ENCODE results near the gene PRUNE2. TPM values are rescaled to one million over a fixed set of nuclear protein-coding genes. Genes with fewer than 3 reads are reported as not detected.

PRUNE2 gene
- polyA plus RNA-seq, 1 donor (not counting 4 experiments of a cell fraction or from before 2014, with no cell fraction given) = 0.41 TPM

- Histone ChIP-seq H3K9me1 (ENCODE audit: control insufficient read depth, extremely low read depth, insufficient read depth, low read length) (no peaks in the 10 kb centered on the region), H3K79me2 (ENCODE audit: control insufficient read depth, insufficient read depth, low read length) (no peaks in the 10 kb centered on the region), H3K4me2 (ENCODE audit: control insufficient read depth, extremely low read depth, insufficient read depth, low read depth, low read length) (no peak overlapping the region), H3K9me3 (ENCODE audit: control insufficient read depth, low read depth, low read length) (no peaks in the 10 kb centered on the region), H3K4me1 (ENCODE audit: control insufficient read depth, extremely low read depth, insufficient read depth, low read length) (no peaks in the 10 kb centered on the region), H2AFZ (ENCODE audit: control insufficient read depth, low read length) (no peak overlapping the region), H3K4me3 (ENCODE audit: control insufficient read depth in 2 of 3, extremely low read depth in 1 of 3, insufficient read depth in 2 of 3, low read depth in 1 of 3, low read length in 3 of 3) (no peak overlapping the region), H3K36me3 (ENCODE audit: control insufficient read depth in 2 of 2, extremely low read depth in 1 of 2, insufficient read depth in 2 of 2, low read length in 2 of 2) (no peaks in the 10 kb centered on the region), H3K27ac (ENCODE audit: control insufficient read depth, insufficient read depth, low read length) (no peak overlapping the region), H4K20me1 (ENCODE audit: control insufficient read depth, extremely low read depth, insufficient read depth, low read length) (no peaks in the 10 kb centered on the region), H3K9ac (ENCODE audit: control insufficient read depth, extremely low read depth, insufficient read depth, low read length) (no peak overlapping the region), H3K27me3 (ENCODE audit: control insufficient read depth, extremely low read depth, insufficient read depth, low read length) (no peaks in the 10 kb centered on the region)
- DNase-seq (ENCODE audit: low read depth, low spot score) (no peak), FAIRE-seq (no peak)
- TF ChIP-seq EZH2 (IDR thresholded peaks at IDR 0.05; ENCODE audit: low read length) (no peak), CTCF (optimal IDR thresholded peaks at IDR 0.05 in 1 of 3, IDR thresholded peaks at IDR 0.05 in 1 of 3, conservative IDR thresholded peaks at IDR 0.05 in 1 of 3; ENCODE audit: extremely low read depth in 1 of 3, insufficient read depth in 2 of 3, low read length in 3 of 3) (no peak)
- dilution Hi-C loops (cut with MboI; ENCODE audit: extremely low pct_ligation_motif_present, low sequenced_read_pairs) = no loop called here
Measured at GRCh38 chr9:76580820-76581219, 325.1 kb downstream of the PRUNE2 start.

- TF ChIP-seq EZH2 (IDR thresholded peaks at IDR 0.05; ENCODE audit: low read length) (no peak), CTCF (optimal IDR thresholded peaks at IDR 0.05 in 1 of 3, IDR thresholded peaks at IDR 0.05 in 1 of 3, conservative IDR thresholded peaks at IDR 0.05 in 1 of 3; ENCODE audit: extremely low read depth in 1 of 3, insufficient read depth in 2 of 3, low read length in 3 of 3) (no peak)
- no peaks in the 10 kb centered on the region for H4K20me1 ChIP-seq (ENCODE audit: control insufficient read depth, extremely low read depth, insufficient read depth, low read length)
- no peak for DNase-seq (ENCODE audit: low read depth, low spot score)
- no peak for FAIRE-seq
- H3K36me3 ChIP-seq (ENCODE audit: control insufficient read depth in 2 of 2, extremely low read depth in 1 of 2, insufficient read depth in 2 of 2, low read length in 2 of 2) = no peaks in the 10 kb centered on the region
- dilution Hi-C loops (cut with MboI; ENCODE audit: extremely low pct_ligation_motif_present, low sequenced_read_pairs) = no loop called here
- H3K9me1 ChIP-seq (ENCODE audit: control insufficient read depth, extremely low read depth, insufficient read depth, low read length) = no peaks in the 10 kb centered on the region
- no peaks in the 10 kb centered on the region for H3K27me3 ChIP-seq (ENCODE audit: control insufficient read depth, extremely low read depth, insufficient read depth, low read length)
- no peak overlapping the region for H3K4me3 ChIP-seq (ENCODE audit: control insufficient read depth in 2 of 3, extremely low read depth in 1 of 3, insufficient read depth in 2 of 3, low read depth in 1 of 3, low read length in 3 of 3)
- H3K9ac ChIP-seq (ENCODE audit: control insufficient read depth, extremely low read depth, insufficient read depth, low read length) = no peak overlapping the region
- H3K27ac ChIP-seq (ENCODE audit: control insufficient read depth, insufficient read depth, low read length) = no peak overlapping the region
- no peak overlapping the region for H3K4me2 ChIP-seq (ENCODE audit: control insufficient read depth, extremely low read depth, insufficient read depth, low read depth, low read length)
- no peaks in the 10 kb centered on the region for H3K9me3 ChIP-seq (ENCODE audit: control insufficient read depth, low read depth, low read length)
- no peaks in the 10 kb centered on the region for H3K4me1 ChIP-seq (ENCODE audit: control insufficient read depth, extremely low read depth, insufficient read depth, low read length)
- no peaks in the 10 kb centered on the region for H3K79me2 ChIP-seq (ENCODE audit: control insufficient read depth, insufficient read depth, low read length)
- H2AFZ ChIP-seq (ENCODE audit: control insufficient read depth, low read length) = no peak overlapping the region
Measured at GRCh38 chr9:76580188-76580587, 325.7 kb downstream of the PRUNE2 start.

Data from keratinocyte (primary cell).